Peyer's patch (tissue), 4 donors: ENCODE results near the gene RET. TPM values are rescaled to one million over a fixed set of nuclear protein-coding genes. Genes with fewer than 3 reads are reported as not detected.
A peak's percentile ranks its signal among the peaks of the same experiment; 100 is the strongest.

ENCODE experiments used
- DNase-seq, 3 donors: peaks; one replicate each; pipeline ENCODE4 v3.0.0-alpha.2; 2017 to 2019
- H3K27ac ChIP-seq, 4 donors: fragments of 200-600 bp; sonication (generic); one replicate each; pipeline ENCODE4 v1.5.1; 2016 to 2019
- H3K27me3 ChIP-seq, 2 donors: fragments of 200-600 bp; sonication (generic); one replicate each; pipeline ENCODE4 v1.5.1; 2019
- H3K36me3 ChIP-seq, 3 donors: fragments of 200-600 bp; sonication (generic); one replicate each; pipeline ENCODE4 v1.5.1; 2016 to 2019
- H3K4me1 ChIP-seq, 4 donors: fragments of 200-600 bp; sonication (generic); one replicate each; pipeline ENCODE4 v1.5.1; 2016 to 2019
- H3K4me3 ChIP-seq, 4 donors: fragments of 200-600 bp; sonication (generic); 1 replicate in 3 of 4; 2 replicates in 1 of 4; pipeline ENCODE4 v1.5.1; 2016 to 2019; ENCODE audit warnings: mild to moderate bottlenecking in 1 of 4
- H3K9me3 ChIP-seq, 4 donors: fragments of 200-600 bp; sonication (generic); one replicate each; pipeline ENCODE4 v1.5.1; 2016 to 2019; ENCODE audit warnings: mild to moderate bottlenecking in 1 of 4
- CTCF ChIP-seq, 6 experiments: fragments of 450-650 bp in 4 of 6; fragments of 200-600 bp in 2 of 6; sonication (generic) in 1 of 6; IDR thresholded peaks; one replicate each; pipeline ENCODE4 v1.5.1; 2017 to 2019; ENCODE audit warnings: antibody characterized with exemption in 6 of 6, mild to moderate bottlenecking in 3 of 6, moderate library complexity in 1 of 6
- POLR2A ChIP-seq, 2 donors: fragments of 450-650 bp; IDR thresholded peaks; one replicate each; pipeline ENCODE4 v1.5.1; 2017; ENCODE audit warnings: antibody characterized with exemption in 2 of 2, mild to moderate bottlenecking in 2 of 2, moderate library complexity in 2 of 2
- total RNA-seq, 4 donors: library from RNA; depleted of rRNA; stranded (reverse); fragments of >200 nt; gene quantifications; one replicate each; pipeline ENCODE4 v1.1.0, GENCODE V29; 2016

The RET gene
- total RNA-seq, 4 donors from 2014 or later: 1.2 to 5.8 (median 1.7) TPM

- no peak for TF ChIP-seq CTCF (IDR thresholded peaks at IDR 0.05)
- no peak for TF ChIP-seq POLR2A (IDR thresholded peaks at IDR 0.05)
- H3K4me3 ChIP-seq: no peak overlapping the region
- no peaks in the 10 kb centered on the region for H3K27me3 ChIP-seq
- H3K27ac ChIP-seq: no peak overlapping the region
- H3K36me3 ChIP-seq: no peaks in the 10 kb centered on the region
- DNase-seq: peak in 2 of 3 donors; percentile 19 to 34
- peaks cover 0 to 6% (median 0%) of the 10 kb centered on the region in 4 donors for H3K4me1 ChIP-seq
- H3K9me3 ChIP-seq: no peaks in the 10 kb centered on the region
Observed at GRCh38 chr10:43046288-43046991, 30.4 kb upstream of the RET start.

DNA sequence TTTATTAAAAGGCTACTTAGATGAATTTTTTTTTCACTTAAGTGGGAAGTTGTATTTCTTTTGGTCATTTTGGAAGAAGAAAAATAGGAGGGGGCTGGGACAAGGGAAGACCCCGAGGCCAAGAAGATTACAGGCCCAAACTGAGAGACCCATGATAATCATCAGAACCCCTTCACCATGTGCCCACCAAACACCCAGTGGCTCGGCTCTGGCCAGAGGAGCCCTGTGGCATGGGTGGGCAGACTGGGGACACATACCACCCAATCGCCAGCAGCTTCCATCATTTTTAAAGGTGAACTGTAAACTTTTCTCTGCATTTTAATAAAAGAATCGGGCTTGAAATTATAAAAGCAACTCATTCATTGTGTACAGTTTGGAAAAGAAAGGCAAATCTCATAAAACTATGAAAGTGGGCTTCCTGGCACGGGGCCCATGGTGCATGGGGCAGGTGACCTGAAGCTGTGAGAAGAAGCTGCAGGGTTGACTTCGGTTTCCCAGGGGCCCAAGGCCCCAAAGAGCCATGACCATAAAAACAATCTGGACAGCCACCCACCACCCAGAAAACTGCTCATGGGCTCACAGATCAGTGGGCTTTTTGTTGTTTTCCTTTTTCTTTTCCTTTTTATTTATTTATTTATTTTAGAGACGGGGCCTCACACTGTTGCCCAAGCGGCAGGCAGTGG lies 29.4 kb upstream of the RET start:
- no peak for DNase-seq
- no peaks in the 10 kb centered on the region for H3K36me3 ChIP-seq
- no peak overlapping the region for H3K4me3 ChIP-seq

DNA sequence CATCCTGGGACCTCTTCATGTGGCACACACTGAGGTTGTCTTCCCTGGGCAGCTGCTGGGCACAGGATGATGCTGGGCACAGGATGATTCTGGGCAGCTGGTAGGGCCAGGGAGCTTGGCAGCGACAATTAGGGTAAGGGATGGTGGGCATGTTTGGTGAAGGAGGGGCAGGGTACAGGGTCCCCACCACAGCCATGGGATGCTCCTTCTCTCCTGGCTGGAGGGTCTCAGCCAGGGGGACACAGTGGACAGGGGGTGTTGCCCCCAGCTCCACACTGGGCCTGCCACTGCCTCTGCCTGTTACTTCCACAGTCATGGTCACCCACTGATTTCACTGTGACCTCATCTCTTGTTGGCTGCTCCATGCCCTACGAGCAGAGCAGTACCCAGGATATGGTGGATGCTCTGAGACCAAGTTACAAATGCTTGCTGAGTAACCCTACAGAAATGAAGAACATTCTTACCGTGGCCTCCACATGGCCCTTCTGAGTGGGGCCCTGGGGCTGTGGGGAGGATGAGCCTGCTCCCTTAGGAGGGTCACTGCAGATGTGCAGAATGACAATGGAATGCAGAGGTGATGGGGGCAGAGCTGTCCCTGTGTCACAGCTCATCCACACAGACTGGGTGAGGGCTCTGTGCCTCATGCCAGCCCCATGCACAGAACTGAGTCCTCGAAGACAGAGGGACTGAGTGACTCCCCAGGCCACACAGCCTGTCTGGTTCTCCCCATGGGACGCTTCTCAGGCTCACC lies 28.4 kb upstream of the RET start:
- Histone ChIP-seq H3K27ac (no peak overlapping the region), H3K4me3 (no peak overlapping the region), H3K9me3 (no peaks in the 10 kb centered on the region), H3K36me3 (no peaks in the 10 kb centered on the region), H3K27me3 (no peaks in the 10 kb centered on the region), H3K4me1 (peaks cover 0 to 6% (median 0%) of the 10 kb centered on the region in 4 donors)
- TF ChIP-seq POLR2A (IDR thresholded peaks at IDR 0.05) (no peak), CTCF (IDR thresholded peaks at IDR 0.05) (no peak)
- peak in 1 of 3 donors; percentile 23 for DNase-seq

More for the DNA sequence above, 29.4 kb upstream of the RET start:
- Histone ChIP-seq H3K27me3 (no peaks in the 10 kb centered on the region), H3K4me1 (peaks cover 0 to 6% (median 0%) of the 10 kb centered on the region in 4 donors), H3K9me3 (no peaks in the 10 kb centered on the region), H3K27ac (no peak overlapping the region)
- no peak for TF ChIP-seq CTCF (IDR thresholded peaks at IDR 0.05)
- TF ChIP-seq POLR2A (IDR thresholded peaks at IDR 0.05): no peak

- H3K4me3 ChIP-seq: no peak overlapping the region
- no peak overlapping the region for H3K27ac ChIP-seq
- no peaks in the 10 kb centered on the region for H3K27me3 ChIP-seq
- no peaks in the 10 kb centered on the region for H3K36me3 ChIP-seq
- TF ChIP-seq CTCF (IDR thresholded peaks at IDR 0.05) (no peak), POLR2A (IDR thresholded peaks at IDR 0.05) (no peak)
- DNase-seq: peak in 2 of 3 donors; percentile 20 to 22
- peaks cover 0 to 5% (median 0%) of the 10 kb centered on the region in 4 donors for H3K4me1 ChIP-seq
- no peaks in the 10 kb centered on the region for H3K9me3 ChIP-seq
Observed at GRCh38 chr10:43049081-43049551, 27.8 kb upstream of the RET start.

DNA sequence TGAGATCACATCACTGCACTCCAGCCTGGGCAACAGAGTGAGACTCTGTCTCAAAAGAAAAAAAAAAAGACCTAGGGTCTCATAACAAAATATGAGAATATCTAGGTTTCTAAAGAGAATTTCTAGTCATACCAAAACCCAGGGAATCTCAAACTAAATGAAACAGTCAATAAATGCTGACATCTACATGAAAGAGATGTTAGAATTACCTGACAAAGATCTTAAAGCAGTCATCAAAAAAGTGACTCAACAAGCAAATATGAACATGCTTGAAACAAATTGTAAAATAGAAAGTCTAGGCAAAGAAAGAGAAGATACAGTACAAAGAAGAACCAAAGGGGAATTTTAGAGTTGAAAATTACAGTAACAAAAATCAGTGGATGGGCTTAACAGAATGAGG lies 26.9 kb upstream of the RET start:
- no peak for DNase-seq
- no peaks in the 10 kb centered on the region for H3K9me3 ChIP-seq
- H3K4me3 ChIP-seq: no peak overlapping the region
- H3K27me3 ChIP-seq: no peaks in the 10 kb centered on the region
- no peak overlapping the region for H3K27ac ChIP-seq
- TF ChIP-seq POLR2A (IDR thresholded peaks at IDR 0.05) (no peak), CTCF (IDR thresholded peaks at IDR 0.05) (no peak)
- no peaks in the 10 kb centered on the region for H3K4me1 ChIP-seq
- H3K36me3 ChIP-seq: no peaks in the 10 kb centered on the region
